Measurements from ENCODE around the gene WRAP73.

WRAP73 gene

GRCh38 chr1:3610527-3611169 lies 39.3 kb downstream of the WRAP73 start:
- Histone ChIP-seq H3K27me3 (ENCODE audit: insufficient read depth, low read length) (0 out of 2 replicates have a peak, but pooled peaks cover 7% of the 10 kb centered on the region), H3K9ac (ENCODE audit: low read length) (no peak overlapping the region), H3K4me3 (ENCODE audit: low read depth, low read length, poor library complexity, severe bottlenecking) (no peak overlapping the region), H3K79me2 (ENCODE audit: insufficient read depth, low read length) (no peaks in the 10 kb centered on the region), H3K9me2 (ENCODE audit: low read depth, low read length) (no peaks in the 10 kb centered on the region), H3K27ac (ENCODE audit: low read depth, low read length, poor library complexity, severe bottlenecking) (no peak overlapping the region), H3K9me3 (ENCODE audit: low read length) (no peaks in the 10 kb centered on the region), H3K36me3 (ENCODE audit: insufficient read depth, low read length) (no peaks in the 10 kb centered on the region), H2AFZ (ENCODE audit: low read length) (no peak overlapping the region), H4K20me1 (ENCODE audit: insufficient read depth, low read length) (no peaks in the 10 kb centered on the region), H3K4me1 (ENCODE audit: insufficient read depth, low read length, severe bottlenecking) (no peaks in the 10 kb centered on the region), H3F3A (ENCODE audit: insufficient read depth, low read length) (no peaks in the 10 kb centered on the region), H3K4me2 (ENCODE audit: low read length) (no peak overlapping the region)
- TF ChIP-seq CTCF (IDR thresholded peaks at IDR 0.05; ENCODE audit: low read length) = no peak

- TF ChIP-seq EZH2 (IDR thresholded peaks at IDR 0.05; ENCODE audit: borderline replicate concordance, low read length) (no peak), CTCF (IDR thresholded peaks at IDR 0.05; ENCODE audit: low read length) (no peak)
- Histone ChIP-seq H3K4me1 (ENCODE audit: insufficient read depth, low read length, severe bottlenecking) (no peaks in the 10 kb centered on the region), H3F3A (ENCODE audit: insufficient read depth, low read length) (no peaks in the 10 kb centered on the region), H3K9me2 (ENCODE audit: low read depth, low read length) (no peaks in the 10 kb centered on the region), H3K4me3 (ENCODE audit: low read depth, low read length, poor library complexity, severe bottlenecking) (no peak overlapping the region), H3K9me3 (ENCODE audit: low read length) (no peaks in the 10 kb centered on the region), H2AFZ (ENCODE audit: low read length) (no peak overlapping the region), H4K20me1 (ENCODE audit: insufficient read depth, low read length) (no peaks in the 10 kb centered on the region), H3K27ac (ENCODE audit: low read depth, low read length, poor library complexity, severe bottlenecking) (no peak overlapping the region), H3K79me2 (ENCODE audit: insufficient read depth, low read length) (no peaks in the 10 kb centered on the region), H3K36me3 (ENCODE audit: insufficient read depth, low read length) (no peaks in the 10 kb centered on the region), H3K4me2 (ENCODE audit: low read length) (no peak overlapping the region), H3K27me3 (ENCODE audit: insufficient read depth, low read length) (peaks cover 7% of the 10 kb centered on the region; the same call in 1 of the 2 replicates), H3K9ac (ENCODE audit: low read length) (no peak overlapping the region)
These were observed 40.0 kb downstream of the WRAP73 start for GRCh38 chr1:3609769-3610526.

GRCh38 chr1:3609016-3609768 lies 40.7 kb downstream of the WRAP73 start:
- Histone ChIP-seq H3K4me3 (ENCODE audit: low read depth, low read length, poor library complexity, severe bottlenecking) (no peak overlapping the region), H2AFZ (ENCODE audit: low read length) (no peak overlapping the region), H3K4me2 (ENCODE audit: low read length) (no peak overlapping the region), H3K36me3 (ENCODE audit: insufficient read depth, low read length) (no peaks in the 10 kb centered on the region), H3K27me3 (ENCODE audit: insufficient read depth, low read length) (peaks cover 11% of the 10 kb centered on the region; the same call in 1 of the 2 replicates), H3F3A (ENCODE audit: insufficient read depth, low read length) (no peaks in the 10 kb centered on the region), H3K79me2 (ENCODE audit: insufficient read depth, low read length) (no peaks in the 10 kb centered on the region), H3K9me3 (ENCODE audit: low read length) (no peaks in the 10 kb centered on the region), H3K4me1 (ENCODE audit: insufficient read depth, low read length, severe bottlenecking) (no peaks in the 10 kb centered on the region), H3K9ac (ENCODE audit: low read length) (no peak overlapping the region), H4K20me1 (ENCODE audit: insufficient read depth, low read length) (no peaks in the 10 kb centered on the region), H3K9me2 (ENCODE audit: low read depth, low read length) (no peaks in the 10 kb centered on the region), H3K27ac (ENCODE audit: low read depth, low read length, poor library complexity, severe bottlenecking) (no peak overlapping the region)
- TF ChIP-seq CTCF (IDR thresholded peaks at IDR 0.05; ENCODE audit: low read length) = no peak

Data from OCI-LY1 (cell line).